Ovary (tissue), 9 donors: ENCODE results near the gene CCDC138. TPM values are rescaled to one million over a fixed set of nuclear protein-coding genes. Genes with fewer than 3 reads are reported as not detected.
A peak's percentile ranks its signal among the peaks of the same experiment; 100 is the strongest.

ENCODE experiments used
- DNase-seq, 5 donors: peaks; one replicate each; pipeline ENCODE4 v3.0.0-alpha.2; 2019 to 2020
- H3K27ac ChIP-seq, 2 donors: fragments of 200-600 bp; one replicate each; pipeline versions ENCODE4 v1.5.1 to v1.8.0; 2019 to 2022
- H3K27me3 ChIP-seq: fragments of 200-600 bp; one replicate; pipeline ENCODE4 v1.8.0; 2022
- H3K36me3 ChIP-seq: fragments of 200-600 bp; sonication (generic); one replicate; pipeline ENCODE4 v1.5.1; 2019
- H3K4me1 ChIP-seq: one replicate; pipeline ENCODE4 v1.8.1; 2013; ENCODE audit warnings: mild to moderate bottlenecking, moderate library complexity; ENCODE audit not compliant: insufficient read depth
- H3K4me3 ChIP-seq: fragments of 200-600 bp; sonication (generic); one replicate; pipeline ENCODE4 v1.5.1; 2017
- H3K9me3 ChIP-seq, 2 donors: fragments of 200-600 bp in 1 of 2; sonication (generic) in 1 of 2; one replicate each; pipeline versions ENCODE4 v1.5.1 to v1.8.1; 2013 to 2019; ENCODE audit warnings: mild to moderate bottlenecking in 1 of 2, moderate library complexity in 1 of 2
- EP300 ChIP-seq: sonication (generic); formaldehyde crosslinking; IDR thresholded peaks from one replicate; pipeline ENCODE4 v1.6.1; 2017; ENCODE audit warnings: antibody characterized with exemption
- POLR2A ChIP-seq: fragments of 450-650 bp; IDR thresholded peaks from one replicate; pipeline ENCODE4 v1.6.1; 2017; ENCODE audit warnings: antibody characterized with exemption, mild to moderate bottlenecking, moderate library complexity
- WGBS, 3 donors: extraction: QIAGEN DNeasy Blood & Tissue Kit in 1 of 3; methylation state at CpG; one replicate each; pipeline versions ENCODE4 v1.1.5 to v1.1.7; 2013 to 2017; 5-methylcytosine and 5-hydroxymethylcytosine counted together
- intact Hi-C, 4 donors: fragments of 100-400 bp; cut with DNase I; formaldehyde crosslinking; loops; one replicate each; pipeline versions ENCODE4 v1.11.0 to v1.15.1; 2022 to 2023
- polyA plus RNA-seq, 2 donors: library from polyadenylated mRNA; stranded (reverse); fragments of 200-250 nt in 1 of 2; fragments of 350-450 nt in 1 of 2; fragmentation: Illumina TruSeq in 1 of 2; extraction: RNeasy Lipid Tissue Mini Kit (QIAGEN cat#74804) in 1 of 2; gene quantifications; one replicate each; pipeline ENCODE4 v1.2.3, GENCODE V29; 2013 to 2014
- total RNA-seq, 7 donors: library from RNA; depleted of rRNA in 2 of 7; stranded (reverse); fragments of >200 nt in 2 of 7; fragmentation: NEBNext Ultra II Directional in 3 of 7; extraction: Animal tissue kit (Norgen Biotek cat#: 25700) in 3 of 7; gene quantifications; one replicate each; pipeline versions ENCODE4 v1.1.0 to v1.2.4, GENCODE V29; 2016 to 2023
- TF ChIP-seq, protein P1 (sequence below), 3 donors: fragments of 450-650 bp in 2 of 3; fragments of 200-600 bp in 1 of 3; IDR thresholded peaks; one replicate each; pipeline versions ENCODE4 v1.5.1 to v1.8.0; 2016 to 2022; ENCODE audit warnings: antibody characterized with exemption in 3 of 3, mild to moderate bottlenecking in 1 of 3
- donor health status: DM: no; HTN: no; CAD: no; lungs with moderate emphysema.
- donor health status: DM: no; HTN: no; CAD: no.
- donor health status: Bipolar disorder and iron deficiency.
- donor health status: DM: yes; HTN: yes; CAD: no.
- donor health status: DM: no; HTN: no; CAD: no.
- donor health status: DM: yes; HTN: yes; CAD: no.

Gene CCDC138
- total and polyA plus RNA-seq, 9 donors, result 1.9 to 8.6 (median 4.6) TPM

DNA sequence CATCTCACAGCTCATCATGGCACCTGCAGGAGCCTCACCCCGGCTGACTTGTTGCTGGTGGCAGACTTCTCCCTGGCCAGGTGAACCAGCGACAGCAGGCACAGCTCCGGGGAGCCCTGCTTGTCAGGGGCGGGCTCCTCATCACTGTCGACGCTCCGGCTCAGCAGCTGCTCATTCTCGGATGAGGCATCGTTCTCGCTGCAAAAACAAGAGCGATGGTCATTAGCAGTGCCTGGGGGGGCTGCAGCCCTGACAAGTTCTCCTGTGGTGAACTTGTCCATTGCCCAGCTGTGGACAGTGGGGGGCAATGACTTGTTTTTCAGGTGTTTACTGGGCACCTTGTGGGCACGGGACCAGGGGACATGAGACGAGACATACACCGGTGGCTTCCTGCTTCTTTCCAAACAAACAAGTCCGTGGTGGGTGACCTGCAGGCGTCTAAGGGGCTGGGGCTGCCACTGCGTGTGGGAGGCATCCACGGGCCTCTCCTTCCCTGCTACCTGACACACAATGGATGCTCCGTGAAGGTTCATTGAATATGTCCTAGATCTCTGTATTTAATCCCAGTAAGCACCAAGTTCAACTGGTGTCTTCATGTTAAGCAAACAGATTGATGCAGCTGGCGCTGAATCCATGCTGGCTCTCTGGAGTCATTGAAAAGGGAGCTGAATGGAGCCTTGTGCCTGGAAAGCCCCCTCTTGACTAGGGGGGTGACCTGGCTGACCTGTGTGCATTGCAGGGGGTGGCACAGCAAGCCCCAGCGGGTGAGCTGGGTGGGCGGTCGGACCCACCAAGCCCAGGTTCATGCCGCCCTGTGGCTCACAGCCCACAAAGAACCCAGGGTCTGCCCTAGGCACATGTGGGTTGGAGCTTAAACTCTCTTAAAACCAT is 121.5 kb downstream of the CCDC138 start:
- no peak for TF ChIP-seq EP300
- H3K4me1 ChIP-seq, result no peaks in the 10 kb centered on the region
- 79 to 82% (median 81%) methylated on average over 24 of the region's 24 CpGs for WGBS, 3 donors
- no peaks in the 10 kb centered on the region for H3K27me3 ChIP-seq
- no peaks in the 10 kb centered on the region for H3K9me3 ChIP-seq
- no peaks in the 10 kb centered on the region for H3K36me3 ChIP-seq
- H3K4me3 ChIP-seq, result no peak overlapping the region
- H3K27ac ChIP-seq, result no peak overlapping the region
- intact Hi-C loops, result no loop called here
- DNase-seq, result peak in 1 of 5 donors; percentile 19

DNA sequence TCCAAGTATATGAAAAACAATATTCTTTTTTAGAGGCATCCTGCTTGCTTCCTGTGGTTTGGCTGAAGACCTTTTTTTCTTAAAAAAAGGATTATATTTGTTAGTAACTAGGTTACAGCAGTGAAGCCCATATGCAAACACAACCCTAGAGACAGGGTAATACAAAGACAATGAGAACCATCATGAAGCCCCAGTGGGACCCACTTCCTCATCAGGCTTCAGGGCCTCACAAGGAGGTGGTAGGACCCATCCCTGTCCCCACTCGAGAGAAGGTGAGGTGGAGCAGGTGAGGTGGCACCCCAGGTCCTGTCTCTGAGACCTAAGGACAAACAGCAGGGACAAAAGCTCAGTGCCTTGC is 122.1 kb downstream of the CCDC138 start:
- WGBS, 3 donors, result 77 to 93% (median 92%) methylated on average over 1 of the region's 1 CpG
- TF ChIP-seq EP300 (no peak), POLR2A (no peak)
- TF ChIP-seq, protein P1, sequence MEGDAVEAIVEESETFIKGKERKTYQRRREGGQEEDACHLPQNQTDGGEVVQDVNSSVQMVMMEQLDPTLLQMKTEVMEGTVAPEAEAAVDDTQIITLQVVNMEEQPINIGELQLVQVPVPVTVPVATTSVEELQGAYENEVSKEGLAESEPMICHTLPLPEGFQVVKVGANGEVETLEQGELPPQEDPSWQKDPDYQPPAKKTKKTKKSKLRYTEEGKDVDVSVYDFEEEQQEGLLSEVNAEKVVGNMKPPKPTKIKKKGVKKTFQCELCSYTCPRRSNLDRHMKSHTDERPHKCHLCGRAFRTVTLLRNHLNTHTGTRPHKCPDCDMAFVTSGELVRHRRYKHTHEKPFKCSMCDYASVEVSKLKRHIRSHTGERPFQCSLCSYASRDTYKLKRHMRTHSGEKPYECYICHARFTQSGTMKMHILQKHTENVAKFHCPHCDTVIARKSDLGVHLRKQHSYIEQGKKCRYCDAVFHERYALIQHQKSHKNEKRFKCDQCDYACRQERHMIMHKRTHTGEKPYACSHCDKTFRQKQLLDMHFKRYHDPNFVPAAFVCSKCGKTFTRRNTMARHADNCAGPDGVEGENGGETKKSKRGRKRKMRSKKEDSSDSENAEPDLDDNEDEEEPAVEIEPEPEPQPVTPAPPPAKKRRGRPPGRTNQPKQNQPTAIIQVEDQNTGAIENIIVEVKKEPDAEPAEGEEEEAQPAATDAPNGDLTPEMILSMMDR (IDR thresholded peaks at IDR 0.05), result no peak
- no peaks in the 10 kb centered on the region for H3K9me3 ChIP-seq
- DNase-seq, result no peak
- no peak overlapping the region for H3K27ac ChIP-seq
- H3K27me3 ChIP-seq, result no peaks in the 10 kb centered on the region
- H3K36me3 ChIP-seq, result no peaks in the 10 kb centered on the region
- H3K4me1 ChIP-seq, result no peaks in the 10 kb centered on the region
- intact Hi-C loops, result no loop called here
- H3K4me3 ChIP-seq, result no peak overlapping the region

DNA sequence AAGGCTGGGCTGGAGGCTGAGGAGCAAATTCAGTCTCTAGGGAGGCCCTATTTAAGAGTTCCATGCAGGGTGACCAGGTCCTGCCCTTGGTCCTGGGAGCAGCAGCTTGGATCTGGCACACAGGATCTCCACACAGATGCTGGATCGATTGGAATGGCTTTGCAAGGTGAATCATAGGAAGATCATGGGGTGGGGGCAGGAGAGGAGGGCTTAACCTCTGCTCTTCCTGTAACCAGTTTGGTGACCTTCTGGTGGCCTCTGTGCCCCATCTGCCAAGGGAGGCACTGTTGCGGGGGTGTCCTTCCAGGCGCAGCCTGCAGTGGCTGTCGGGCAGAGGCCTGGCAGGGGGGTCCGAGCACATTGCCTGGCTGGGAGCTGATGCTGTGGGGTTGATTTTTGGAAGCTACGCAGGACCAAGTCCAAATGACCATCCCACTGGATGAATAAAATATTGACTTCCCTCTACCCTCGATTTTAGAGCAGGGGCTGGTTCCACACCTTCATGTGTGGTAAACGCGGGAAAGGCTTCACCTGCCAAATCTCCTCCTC is 122.8 kb downstream of the CCDC138 start:
- no peak overlapping the region for H3K27ac ChIP-seq
- H3K36me3 ChIP-seq, result no peaks in the 10 kb centered on the region
- no peak overlapping the region for H3K4me3 ChIP-seq
- DNase-seq, result peak in 1 of 5 donors; percentile 14
- no peaks in the 10 kb centered on the region for H3K27me3 ChIP-seq
- no peaks in the 10 kb centered on the region for H3K4me1 ChIP-seq
- WGBS, 3 donors, result 73 to 85% (median 76%) methylated on average over 9 of the region's 9 CpGs
- H3K9me3 ChIP-seq, result no peaks in the 10 kb centered on the region
- TF ChIP-seq, protein P1 (IDR thresholded peaks at IDR 0.05), result no peak
- TF ChIP-seq EP300 (no peak), POLR2A (no peak)
- intact Hi-C loops, result no loop called here

DNA sequence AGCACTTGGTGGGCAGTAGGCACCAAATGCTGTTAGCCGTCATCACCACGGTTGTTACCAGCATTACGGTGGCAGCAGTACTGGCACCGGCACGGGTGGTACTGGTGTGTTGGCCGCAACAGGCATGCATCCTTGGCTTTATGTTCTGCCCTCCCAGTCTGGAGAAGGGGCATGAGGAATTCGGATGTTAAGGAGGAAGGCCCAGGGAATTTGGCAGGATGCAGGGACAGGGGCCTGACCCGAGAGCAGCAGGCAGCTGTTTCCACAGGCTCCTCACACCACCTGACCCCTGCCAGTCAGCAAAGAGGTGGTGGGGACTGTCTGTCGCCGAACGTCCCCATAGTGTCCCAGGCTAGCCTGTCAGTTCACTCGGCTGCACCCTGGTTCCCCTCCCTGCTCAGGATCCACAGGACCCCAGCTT is 123.5 kb downstream of the CCDC138 start:
- H3K4me1 ChIP-seq, result no peaks in the 10 kb centered on the region
- TF ChIP-seq EP300, result no peak
- no peak for TF ChIP-seq POLR2A
- TF ChIP-seq, protein P1 (IDR thresholded peaks at IDR 0.05), result no peak
- peak in 1 of 5 donors; percentile 14 for DNase-seq
- intact Hi-C loops, result no loop called here
- H3K27ac ChIP-seq, result no peak overlapping the region
- H3K9me3 ChIP-seq, result no peaks in the 10 kb centered on the region
- no peaks in the 10 kb centered on the region for H3K27me3 ChIP-seq
- WGBS, 3 donors, result 85% methylated on average over 12 of the region's 12 CpGs
- no peak overlapping the region for H3K4me3 ChIP-seq
- H3K36me3 ChIP-seq, result no peaks in the 10 kb centered on the region
